Neural cell (in vitro differentiated cells): ENCODE measurements around the gene ZNF554.

ENCODE experiments used
- EZH2 ChIP-seq: fragments of 200-600, 300-800 bp; shearing (Covaris generic), sonication (generic); IDR thresholded peaks from 2 replicates; pipeline ENCODE4 v1.6.1; 2014; ENCODE audit warnings: antibody characterized with exemption, low read length, borderline replicate concordance, mild to moderate bottlenecking; ENCODE audit not compliant: insufficient read depth, poor library complexity, severe bottlenecking
- TF ChIP-seq, protein P1 (sequence below): fragments of 450-650 bp; IDR thresholded peaks from 2 replicates; pipeline ENCODE4 v1.5.1; 2014; ENCODE audit warnings: antibody characterized with exemption, mild to moderate bottlenecking, moderate library complexity; ENCODE audit not compliant: poor library complexity, severe bottlenecking

- TF ChIP-seq, protein P1, sequence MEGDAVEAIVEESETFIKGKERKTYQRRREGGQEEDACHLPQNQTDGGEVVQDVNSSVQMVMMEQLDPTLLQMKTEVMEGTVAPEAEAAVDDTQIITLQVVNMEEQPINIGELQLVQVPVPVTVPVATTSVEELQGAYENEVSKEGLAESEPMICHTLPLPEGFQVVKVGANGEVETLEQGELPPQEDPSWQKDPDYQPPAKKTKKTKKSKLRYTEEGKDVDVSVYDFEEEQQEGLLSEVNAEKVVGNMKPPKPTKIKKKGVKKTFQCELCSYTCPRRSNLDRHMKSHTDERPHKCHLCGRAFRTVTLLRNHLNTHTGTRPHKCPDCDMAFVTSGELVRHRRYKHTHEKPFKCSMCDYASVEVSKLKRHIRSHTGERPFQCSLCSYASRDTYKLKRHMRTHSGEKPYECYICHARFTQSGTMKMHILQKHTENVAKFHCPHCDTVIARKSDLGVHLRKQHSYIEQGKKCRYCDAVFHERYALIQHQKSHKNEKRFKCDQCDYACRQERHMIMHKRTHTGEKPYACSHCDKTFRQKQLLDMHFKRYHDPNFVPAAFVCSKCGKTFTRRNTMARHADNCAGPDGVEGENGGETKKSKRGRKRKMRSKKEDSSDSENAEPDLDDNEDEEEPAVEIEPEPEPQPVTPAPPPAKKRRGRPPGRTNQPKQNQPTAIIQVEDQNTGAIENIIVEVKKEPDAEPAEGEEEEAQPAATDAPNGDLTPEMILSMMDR: no peak
- no peak for TF ChIP-seq EZH2
These were observed 16.0 kb upstream of the ZNF554 start for GRCh38 chr19:2803486-2804155.
